Left kidney (tissue), 2 donors: Measurements from ENCODE around the gene CSMD2. TPM values are rescaled to one million over a fixed set of nuclear protein-coding genes. Genes with fewer than 3 reads are reported as not detected.
"Not testable (repeated sequence)": the region's sequence is repeated elsewhere in the genome, so short reads cannot be mapped to it uniquely, and the experiment has no call there.

ENCODE experiments used
- DNase-seq: peaks from one replicate; pipeline ENCODE4 v3.0.0-alpha.2; 2013
- polyA plus RNA-seq: library from polyadenylated mRNA; unstranded; fragments of 120-200 nt; gene quantifications from one replicate; pipeline ENCODE4 v1.2.1, GENCODE V29; 2013; ENCODE audit not compliant: insufficient read length

Gene CSMD2
- polyA plus RNA-seq, 1 donor: 1.2 TPM

DNA sequence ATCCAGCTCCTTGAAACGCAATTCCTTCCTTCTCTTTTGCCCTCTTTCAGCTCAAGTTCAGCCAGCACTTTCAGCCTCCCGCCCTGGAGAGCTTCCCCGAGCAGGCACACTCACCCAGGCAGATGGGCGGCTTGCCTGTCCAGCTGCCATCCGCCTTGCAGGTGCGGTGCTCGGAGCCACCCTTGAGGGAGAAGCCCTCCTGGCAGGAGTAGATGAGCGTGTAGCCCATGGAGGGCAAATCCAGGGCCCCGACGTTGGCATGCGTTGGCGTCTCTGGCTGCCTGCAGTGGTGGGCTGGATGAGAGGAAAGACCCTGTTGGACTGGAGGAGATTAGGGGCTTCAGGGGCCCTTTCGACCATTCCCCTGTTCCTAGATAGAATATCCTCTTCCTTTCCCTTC, 632.1 kb downstream of the CSMD2 start:
- no peak for DNase-seq

DNA sequence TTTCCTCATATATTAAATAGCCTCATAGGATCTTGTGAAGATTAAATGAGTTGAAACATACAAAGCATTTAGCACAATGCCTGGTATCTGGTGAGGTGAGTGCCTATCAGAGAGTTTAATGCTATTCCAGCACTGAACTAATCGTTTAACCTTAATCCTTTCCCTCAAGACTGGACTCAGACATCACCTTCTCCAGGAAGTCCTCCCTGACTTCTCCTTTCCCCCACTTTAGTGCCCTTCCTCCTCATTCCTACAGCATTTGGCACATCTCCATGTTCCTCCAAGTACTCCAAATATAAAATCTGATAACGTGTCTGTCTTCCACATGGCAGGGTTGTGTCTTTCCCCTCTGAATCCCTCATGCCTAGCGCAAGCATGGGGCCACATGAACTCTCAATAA, 632.8 kb downstream of the CSMD2 start:
- no peak for DNase-seq

GRCh38 chr1:33529957-33530356, 635.1 kb downstream of the CSMD2 start:
- DNase-seq: no peak

GRCh38 chr1:33527934-33528333, 637.1 kb downstream of the CSMD2 start:
- DNase-seq: no peak

DNA sequence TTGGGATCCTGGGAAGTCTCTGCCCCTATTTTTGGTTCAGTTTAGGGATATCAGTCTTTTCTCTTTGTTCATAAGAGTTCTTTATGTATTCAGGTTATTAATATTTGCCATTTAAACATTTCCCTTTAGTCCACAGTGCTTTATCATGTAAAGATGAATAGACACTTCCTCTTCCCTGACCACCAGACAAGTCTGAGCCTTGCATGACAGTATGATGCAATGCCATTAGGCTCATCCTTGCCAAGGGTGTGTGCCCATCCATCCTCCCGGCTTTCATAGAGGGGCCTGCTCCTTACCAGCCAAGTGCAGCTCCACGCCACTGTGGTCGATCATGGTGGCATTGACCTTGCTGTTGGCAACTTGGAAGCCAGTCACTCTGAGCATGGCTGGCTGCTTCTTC, 640.4 kb downstream of the CSMD2 start:
- no peak for DNase-seq

DNA sequence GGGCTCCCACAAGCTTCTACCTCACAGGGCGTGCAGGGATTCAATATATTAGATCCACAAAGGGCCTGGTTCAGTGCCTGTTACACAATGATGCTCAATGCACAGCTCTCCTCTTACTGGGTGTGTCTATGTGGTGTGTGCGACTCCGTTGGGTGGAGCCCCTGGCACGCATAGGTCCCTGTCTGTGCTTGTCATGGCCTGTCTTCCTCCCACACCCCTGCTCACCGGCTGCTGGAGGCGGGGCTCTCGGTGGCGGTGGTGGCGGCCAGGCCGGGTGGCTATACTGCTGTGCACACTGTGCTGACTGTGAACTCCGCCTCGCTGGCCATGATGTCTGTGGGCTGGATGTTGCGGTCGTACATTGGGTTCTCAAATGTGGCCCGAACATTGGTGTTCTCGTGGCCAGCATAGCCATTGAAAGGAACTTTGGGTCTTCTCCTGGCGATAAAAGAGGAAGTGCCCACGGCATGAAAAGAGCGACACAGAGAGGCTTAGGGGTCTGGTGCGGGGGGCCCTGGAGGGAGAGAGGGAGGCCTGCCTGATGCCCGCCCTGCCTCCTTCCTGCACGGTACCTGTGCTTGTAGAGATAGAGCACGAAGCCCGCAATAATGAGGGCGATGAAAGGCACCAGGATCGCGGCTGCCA, 645.7 kb downstream of the CSMD2 start:
- DNase-seq: no peak

- no peak for DNase-seq
Observed at GRCh38 chr1:33517596-33518250, 647.3 kb downstream of the CSMD2 start.

- DNase-seq: no peak
Observed at GRCh38 chr1:33516891-33517567, 648.0 kb downstream of the CSMD2 start.

DNA sequence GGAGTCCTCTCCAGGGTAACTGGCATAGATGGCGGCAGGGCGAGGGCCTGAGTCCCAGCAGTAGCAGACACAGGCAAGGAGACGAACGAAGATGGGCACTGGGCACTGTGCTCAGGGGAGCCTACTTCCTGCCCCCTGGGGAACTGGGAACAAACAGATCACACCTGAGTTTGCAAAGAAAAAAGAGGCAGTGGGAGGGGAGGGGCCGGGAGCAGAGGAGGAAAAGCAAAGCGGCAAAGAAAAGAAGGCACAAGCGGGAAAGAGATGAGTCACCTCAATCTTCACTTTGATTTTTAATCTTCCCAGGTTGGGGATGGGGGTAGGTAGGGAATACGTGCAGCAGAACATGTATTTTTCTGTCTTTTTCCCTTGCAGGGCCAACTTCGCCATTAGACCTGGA, 648.6 kb downstream of the CSMD2 start:
- no peak for DNase-seq

DNA sequence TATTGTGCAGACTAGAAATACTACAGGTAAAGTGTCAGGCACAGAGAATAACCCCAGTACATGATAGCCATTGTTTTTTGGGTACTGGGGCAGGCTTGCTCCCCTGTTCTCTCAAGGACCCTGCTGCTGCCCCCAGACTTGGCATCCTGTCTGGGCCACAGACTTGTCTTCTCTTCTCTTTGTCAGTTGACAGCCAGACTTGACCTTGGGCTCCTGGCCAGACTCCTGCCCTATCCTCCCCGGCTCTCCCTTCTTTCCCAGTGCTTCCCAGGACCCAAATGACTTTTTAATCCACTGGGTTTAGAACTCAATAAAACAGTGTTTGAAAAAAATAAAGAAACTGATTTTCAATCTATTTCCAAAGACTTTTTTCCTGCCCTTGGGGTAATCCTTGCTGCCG, 649.4 kb downstream of the CSMD2 start:
- no peak for DNase-seq

GRCh38 chr1:33515112-33515511, 649.9 kb downstream of the CSMD2 start:
- no peak for DNase-seq

- no peak for DNase-seq
Observed at GRCh38 chr1:33512226-33513011, 652.6 kb downstream of the CSMD2 start.

DNA sequence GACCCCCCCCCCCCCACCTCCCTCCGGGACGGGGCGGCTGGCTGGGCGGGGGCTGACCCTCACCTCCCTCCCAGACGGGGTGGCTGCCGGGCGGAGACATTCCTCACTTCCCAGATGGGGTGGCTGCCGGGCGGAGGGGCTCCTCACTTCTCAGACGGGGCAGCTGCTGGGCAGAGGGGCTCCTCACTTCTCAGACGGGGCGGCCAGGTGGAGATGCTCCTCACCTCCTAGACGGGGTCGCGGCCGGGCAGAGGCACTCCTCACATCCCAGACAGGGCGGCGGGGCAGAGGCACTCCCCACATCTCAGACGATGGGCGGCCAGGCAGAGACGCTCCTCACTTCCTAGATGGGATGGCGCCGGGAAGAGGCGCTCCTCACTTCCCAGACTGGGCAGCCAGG, 655.8 kb downstream of the CSMD2 start:
- DNase-seq: not testable (repeated sequence)

- DNase-seq: no peak
Observed at GRCh38 chr1:33508151-33508550, 656.9 kb downstream of the CSMD2 start.

GRCh38 chr1:33507661-33508060, 657.4 kb downstream of the CSMD2 start:
- DNase-seq: no peak

GRCh38 chr1:33503506-33503905, 661.5 kb downstream of the CSMD2 start:
- DNase-seq: no peak

DNA sequence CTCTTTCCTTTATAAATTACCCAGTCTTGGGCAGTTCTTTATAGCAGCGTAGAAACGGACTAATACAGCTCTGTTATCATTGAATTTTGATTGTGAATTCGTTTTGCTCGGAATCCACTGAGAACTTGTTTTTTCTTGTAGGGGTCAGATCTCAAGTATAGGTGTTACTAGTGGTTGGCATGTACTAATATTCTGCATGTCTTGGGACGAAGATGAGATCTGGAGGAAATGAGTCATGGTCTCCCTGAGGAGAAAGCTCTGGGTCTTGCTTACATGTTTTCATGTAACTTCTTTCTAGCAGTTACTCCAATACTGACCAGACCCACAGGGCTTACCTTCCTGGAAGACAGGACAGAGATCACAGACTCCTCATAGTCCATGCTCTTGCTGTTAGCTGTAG, 662.3 kb downstream of the CSMD2 start:
- no peak for DNase-seq

DNA sequence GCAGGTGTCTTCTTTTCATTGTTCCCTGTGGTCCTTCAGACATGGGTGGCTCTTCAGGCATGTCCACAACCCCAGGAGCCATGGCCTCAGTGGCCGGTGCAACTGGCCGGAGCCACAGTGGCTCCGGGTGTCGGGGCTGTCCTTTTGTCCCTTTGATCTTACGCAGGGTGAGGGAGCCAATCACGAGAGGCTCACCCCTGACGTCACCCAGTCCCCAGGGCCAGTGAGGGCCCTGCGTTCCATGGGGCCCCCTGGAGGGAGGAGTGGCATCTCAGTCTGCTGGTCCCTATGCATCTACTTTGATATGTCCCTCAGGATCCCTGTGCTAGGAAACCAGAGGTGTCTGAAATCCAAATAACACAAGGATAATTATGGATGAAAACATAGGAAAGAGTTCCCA, 663.3 kb downstream of the CSMD2 start:
- DNase-seq: no peak

DNA sequence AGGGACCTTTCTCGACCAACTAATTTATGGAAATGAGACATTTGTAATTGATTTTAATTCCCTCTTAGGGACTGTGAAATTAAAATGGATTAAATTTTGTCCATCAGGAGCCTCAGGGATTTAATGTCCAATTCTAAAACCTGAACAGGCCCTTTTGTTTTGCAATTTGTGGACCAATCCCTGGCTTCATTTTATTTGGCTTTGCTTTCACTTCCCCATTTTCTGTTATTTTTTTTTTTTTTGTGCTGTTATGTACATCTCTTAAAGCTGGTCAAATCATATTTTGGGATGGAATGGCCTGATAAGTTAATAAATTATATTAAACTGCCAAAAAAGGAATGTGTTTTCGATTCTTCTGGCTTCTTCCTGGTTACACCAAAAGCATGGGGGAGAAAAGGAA, 663.7 kb downstream of the CSMD2 start:
- DNase-seq: no peak

- no peak for DNase-seq
Observed at GRCh38 chr1:33500547-33500946, 664.5 kb downstream of the CSMD2 start.

DNA sequence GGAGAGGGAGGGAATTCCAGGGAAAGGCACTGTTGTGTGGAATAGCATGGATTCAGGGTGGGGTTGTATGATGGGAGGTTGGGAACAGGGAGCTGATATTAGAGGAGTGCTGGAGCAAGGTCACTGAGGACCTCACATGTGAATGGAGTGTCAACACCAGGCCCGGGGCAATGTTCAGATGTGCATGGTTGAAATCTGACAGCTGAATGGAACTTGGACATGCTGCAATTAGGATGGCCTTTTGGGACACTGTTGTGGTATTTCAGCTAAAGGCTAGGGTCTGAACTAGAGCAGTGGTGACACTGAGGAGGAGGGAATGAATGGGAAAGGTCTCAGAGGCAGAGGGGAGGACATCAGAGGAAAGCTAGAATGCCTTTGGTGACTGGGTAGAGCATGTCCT, 667.6 kb downstream of the CSMD2 start:
- DNase-seq: no peak

GRCh38 chr1:33494929-33495328, 670.1 kb downstream of the CSMD2 start:
- no peak for DNase-seq

DNA sequence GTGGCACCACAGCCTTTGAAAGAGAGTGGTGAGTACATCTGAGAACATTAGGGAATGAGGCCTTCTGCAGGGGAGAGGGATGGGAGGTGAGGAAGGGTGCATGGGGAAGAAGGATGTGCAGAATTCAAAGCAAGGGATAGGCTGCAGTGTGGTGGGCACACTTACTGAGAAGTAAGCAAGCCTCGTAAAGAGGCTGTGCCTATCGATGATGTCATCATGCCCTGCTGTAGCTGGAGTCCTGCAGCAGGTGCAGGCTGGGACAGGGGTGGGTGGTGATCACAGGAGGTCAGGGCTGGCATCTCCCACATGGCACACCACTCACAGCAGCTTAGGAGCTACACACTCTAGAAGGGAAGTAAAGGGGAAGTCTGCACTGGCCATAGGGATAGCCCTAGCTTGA, 676.4 kb downstream of the CSMD2 start:
- DNase-seq: no peak
